ENCODE results near the gene SNRNP27. TPM values are rescaled to one million over a fixed set of nuclear protein-coding genes. Genes with fewer than 3 reads are reported as not detected.

Gene SNRNP27
- total and polyA plus RNA-seq, 7 donors, result 38.8 to 92.5 (median 58.7) TPM

DNA sequence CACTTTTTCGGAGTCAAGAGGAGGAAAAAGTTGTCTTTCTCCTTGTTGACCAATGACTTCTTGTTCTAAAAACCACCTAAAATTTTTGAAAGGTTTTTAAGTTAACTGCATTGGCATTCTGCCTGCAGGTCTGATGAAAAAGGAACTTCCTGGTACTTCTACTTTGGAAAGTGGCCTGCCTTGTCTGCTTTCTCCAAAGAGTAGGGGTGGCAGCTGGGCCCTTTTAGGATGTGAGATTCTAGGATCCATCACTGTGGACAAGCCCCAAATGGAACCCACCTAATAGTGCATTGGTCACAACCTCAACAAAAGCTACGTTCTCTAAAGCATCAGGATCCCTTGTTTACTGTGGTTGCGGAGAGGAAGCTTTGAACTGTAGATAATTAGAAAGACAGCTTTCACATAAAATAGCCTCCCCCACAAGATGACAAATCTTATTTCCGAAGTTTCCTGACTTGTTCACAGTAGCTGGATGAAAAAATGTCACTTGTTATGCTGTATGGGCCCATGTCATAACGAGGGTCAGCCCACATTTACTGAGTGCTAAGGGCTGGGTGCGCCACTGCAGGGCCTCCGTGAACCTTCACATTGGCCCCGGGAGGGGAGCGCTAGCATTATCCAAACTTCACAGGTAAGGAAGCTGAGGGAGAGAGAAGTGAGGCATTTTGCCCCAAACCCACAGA lies 50.2 kb downstream of the SNRNP27 start:
- H3K27ac ChIP-seq, result no peak overlapping the region
- peaks cover 0 to 40% (median 1%) of the 10 kb centered on the region in 4 donors for H3K36me3 ChIP-seq

DNA sequence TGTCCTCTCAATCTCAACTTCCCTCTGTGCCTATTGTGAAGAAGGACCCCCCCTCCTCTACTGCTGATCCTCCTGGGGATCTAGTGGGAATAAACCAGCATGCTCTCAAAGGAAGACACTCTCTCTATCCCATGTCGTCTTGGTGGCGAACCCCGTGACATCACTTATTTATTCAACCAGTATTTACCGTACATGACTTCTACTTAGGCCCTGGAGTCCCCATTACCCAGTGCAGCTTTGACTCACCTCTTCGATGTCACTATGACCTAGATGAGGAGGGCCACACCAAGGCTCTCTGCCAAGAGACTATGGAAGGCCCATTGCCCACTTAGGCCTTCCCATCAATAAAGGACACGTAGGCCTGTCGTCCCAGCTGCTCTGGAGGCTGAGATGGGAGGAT lies 51.0 kb downstream of the SNRNP27 start:
- Histone ChIP-seq H3K27ac (no peak overlapping the region), H3K9me3 (no peaks in the 10 kb centered on the region), H3K36me3 (peaks cover 0 to 34% (median 0%) of the 10 kb centered on the region in 4 donors), H3K27me3 (peaks cover 0 to 17% (median 5%) of the 10 kb centered on the region in 3 donors), H3K4me3 (no peak overlapping the region), H3K4me1 (peaks cover 0 to 5% (median 2%) of the 10 kb centered on the region in 4 donors)
- WGBS, 2 donors, result 94 to 97% methylated on average over 7 of the region's 7 CpGs
- TF ChIP-seq POLR2AphosphoS5 (IDR thresholded peaks at IDR 0.05) (no peak), EP300 (IDR thresholded peaks at IDR 0.05) (no peak), POLR2A (IDR thresholded peaks at IDR 0.05) (no peak)
- TF ChIP-seq, protein P1, sequence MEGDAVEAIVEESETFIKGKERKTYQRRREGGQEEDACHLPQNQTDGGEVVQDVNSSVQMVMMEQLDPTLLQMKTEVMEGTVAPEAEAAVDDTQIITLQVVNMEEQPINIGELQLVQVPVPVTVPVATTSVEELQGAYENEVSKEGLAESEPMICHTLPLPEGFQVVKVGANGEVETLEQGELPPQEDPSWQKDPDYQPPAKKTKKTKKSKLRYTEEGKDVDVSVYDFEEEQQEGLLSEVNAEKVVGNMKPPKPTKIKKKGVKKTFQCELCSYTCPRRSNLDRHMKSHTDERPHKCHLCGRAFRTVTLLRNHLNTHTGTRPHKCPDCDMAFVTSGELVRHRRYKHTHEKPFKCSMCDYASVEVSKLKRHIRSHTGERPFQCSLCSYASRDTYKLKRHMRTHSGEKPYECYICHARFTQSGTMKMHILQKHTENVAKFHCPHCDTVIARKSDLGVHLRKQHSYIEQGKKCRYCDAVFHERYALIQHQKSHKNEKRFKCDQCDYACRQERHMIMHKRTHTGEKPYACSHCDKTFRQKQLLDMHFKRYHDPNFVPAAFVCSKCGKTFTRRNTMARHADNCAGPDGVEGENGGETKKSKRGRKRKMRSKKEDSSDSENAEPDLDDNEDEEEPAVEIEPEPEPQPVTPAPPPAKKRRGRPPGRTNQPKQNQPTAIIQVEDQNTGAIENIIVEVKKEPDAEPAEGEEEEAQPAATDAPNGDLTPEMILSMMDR (IDR thresholded peaks at IDR 0.05), result no peak
- DNase-seq, result no peak
- intact Hi-C loops (cut with DNase I), result no loop called here

More for the DNA sequence above, 50.2 kb downstream of the SNRNP27 start:
- Histone ChIP-seq H3K4me1 (peaks cover 0 to 5% (median 2%) of the 10 kb centered on the region in 4 donors), H3K9me3 (no peaks in the 10 kb centered on the region), H3K4me3 (no peak overlapping the region), H3K27me3 (peaks cover 0 to 9% (median 5%) of the 10 kb centered on the region in 3 donors)
- TF ChIP-seq, protein P1 (IDR thresholded peaks at IDR 0.05), result no peak
- TF ChIP-seq POLR2AphosphoS5 (IDR thresholded peaks at IDR 0.05) (no peak), POLR2A (IDR thresholded peaks at IDR 0.05) (no peak), EP300 (IDR thresholded peaks at IDR 0.05) (no peak)
- DNase-seq, result no peak
- intact Hi-C loops (cut with DNase I), result no loop called here
- WGBS, 2 donors, result 71 to 86% methylated on average over 9 of the region's 9 CpGs

DNA sequence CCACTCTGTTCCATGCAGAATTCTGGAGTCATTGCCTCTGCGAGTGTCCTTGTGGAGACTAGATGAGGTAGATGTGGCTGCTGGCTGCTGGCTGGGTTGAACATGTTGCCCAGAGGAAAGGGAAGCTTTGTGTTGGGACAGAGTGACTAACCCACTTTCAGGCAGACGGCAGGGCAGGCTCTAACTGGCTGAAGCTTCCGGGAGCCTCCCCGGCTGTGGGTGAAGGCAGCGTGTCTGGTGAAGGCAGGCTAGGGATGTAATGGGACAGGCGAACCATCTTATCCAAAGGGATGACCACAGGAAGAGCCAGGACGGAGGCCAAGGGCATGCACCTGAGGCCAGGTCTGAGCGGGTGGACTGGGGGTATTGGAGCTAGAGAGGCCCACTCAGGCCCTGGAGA lies 51.7 kb downstream of the SNRNP27 start:
- Histone ChIP-seq H3K4me3 (no peak overlapping the region), H3K9me3 (no peaks in the 10 kb centered on the region), H3K27me3 (peaks cover 0 to 17% (median 5%) of the 10 kb centered on the region in 3 donors), H3K4me1 (peaks cover 0 to 5% (median 2%) of the 10 kb centered on the region in 4 donors), H3K36me3 (peaks cover 0 to 27% (median 0%) of the 10 kb centered on the region in 4 donors), H3K27ac (no peak overlapping the region)
- 85 to 93% methylated on average over 8 of the region's 8 CpGs for WGBS, 2 donors
- intact Hi-C loops (cut with DNase I), result no loop called here
- no peak for TF ChIP-seq EP300 (IDR thresholded peaks at IDR 0.05)
- TF ChIP-seq, protein P1 (IDR thresholded peaks at IDR 0.05), result no peak
- TF ChIP-seq POLR2A (IDR thresholded peaks at IDR 0.05), result no peak
- TF ChIP-seq POLR2AphosphoS5 (IDR thresholded peaks at IDR 0.05), result no peak
- DNase-seq, result no peak

DNA sequence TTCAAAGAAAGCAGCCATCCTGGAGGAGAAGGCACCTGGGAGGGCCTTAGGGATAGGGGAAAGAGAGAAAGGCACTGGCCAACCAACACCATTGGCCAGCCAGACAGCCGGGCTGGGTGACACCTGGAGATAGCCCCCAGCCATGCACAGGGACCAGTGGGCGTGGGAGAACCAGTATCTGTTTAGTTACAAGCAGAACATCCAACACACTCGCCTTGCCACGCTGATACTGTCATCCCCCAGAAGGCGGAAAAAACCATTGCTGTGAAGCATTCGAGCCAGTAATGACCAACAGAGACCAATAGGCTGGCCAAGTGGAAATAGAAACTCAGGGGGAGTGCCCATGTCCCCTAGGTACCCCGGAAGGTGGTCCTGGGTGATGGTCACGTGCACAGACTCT lies 52.2 kb downstream of the SNRNP27 start:
- H3K36me3 ChIP-seq, result peaks cover 0 to 22% (median 0%) of the 10 kb centered on the region in 4 donors
- no peaks in the 10 kb centered on the region for H3K9me3 ChIP-seq
- intact Hi-C loops (cut with DNase I), result no loop called here
- H3K27ac ChIP-seq, result no peak overlapping the region
- H3K4me3 ChIP-seq, result no peak overlapping the region
- DNase-seq, result no peak
- TF ChIP-seq POLR2AphosphoS5 (IDR thresholded peaks at IDR 0.05) (no peak), EP300 (IDR thresholded peaks at IDR 0.05) (no peak), POLR2A (IDR thresholded peaks at IDR 0.05) (no peak)
- TF ChIP-seq, protein P1 (IDR thresholded peaks at IDR 0.05), result no peak
- 91 to 93% methylated on average over 8 of the region's 8 CpGs for WGBS, 2 donors
- peaks cover 0 to 5% (median 2%) of the 10 kb centered on the region in 4 donors for H3K4me1 ChIP-seq
- peaks cover 0 to 17% (median 5%) of the 10 kb centered on the region in 3 donors for H3K27me3 ChIP-seq

Measured in sigmoid colon (tissue), 7 donors.